ENCODE data around the gene SERPINB5.
A peak's percentile ranks its signal among the peaks of the same experiment; 100 is the strongest.

SERPINB5 gene

DNA sequence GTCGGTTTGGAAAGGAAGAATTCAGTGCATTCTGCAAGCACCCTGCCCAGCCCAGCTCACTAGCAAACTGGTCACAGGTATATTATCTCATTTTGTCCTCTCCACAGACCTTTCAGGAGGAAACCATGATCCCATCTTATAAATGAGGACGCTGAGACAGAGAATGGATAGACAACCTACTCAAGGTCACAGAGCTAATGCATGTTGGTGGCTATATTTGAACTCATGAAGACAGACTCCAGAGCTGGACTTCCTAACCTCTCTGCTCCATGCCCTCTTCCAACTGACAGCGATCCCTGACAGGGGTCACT lies 29.5 kb downstream of the SERPINB5 start:
- DNase-seq (ENCODE audit: low spot score), result no peak
- TF ChIP-seq, protein P1, sequence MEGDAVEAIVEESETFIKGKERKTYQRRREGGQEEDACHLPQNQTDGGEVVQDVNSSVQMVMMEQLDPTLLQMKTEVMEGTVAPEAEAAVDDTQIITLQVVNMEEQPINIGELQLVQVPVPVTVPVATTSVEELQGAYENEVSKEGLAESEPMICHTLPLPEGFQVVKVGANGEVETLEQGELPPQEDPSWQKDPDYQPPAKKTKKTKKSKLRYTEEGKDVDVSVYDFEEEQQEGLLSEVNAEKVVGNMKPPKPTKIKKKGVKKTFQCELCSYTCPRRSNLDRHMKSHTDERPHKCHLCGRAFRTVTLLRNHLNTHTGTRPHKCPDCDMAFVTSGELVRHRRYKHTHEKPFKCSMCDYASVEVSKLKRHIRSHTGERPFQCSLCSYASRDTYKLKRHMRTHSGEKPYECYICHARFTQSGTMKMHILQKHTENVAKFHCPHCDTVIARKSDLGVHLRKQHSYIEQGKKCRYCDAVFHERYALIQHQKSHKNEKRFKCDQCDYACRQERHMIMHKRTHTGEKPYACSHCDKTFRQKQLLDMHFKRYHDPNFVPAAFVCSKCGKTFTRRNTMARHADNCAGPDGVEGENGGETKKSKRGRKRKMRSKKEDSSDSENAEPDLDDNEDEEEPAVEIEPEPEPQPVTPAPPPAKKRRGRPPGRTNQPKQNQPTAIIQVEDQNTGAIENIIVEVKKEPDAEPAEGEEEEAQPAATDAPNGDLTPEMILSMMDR (IDR thresholded peaks at IDR 0.05; ENCODE audit: extremely low read depth, missing control alignments), result no peak

DNA sequence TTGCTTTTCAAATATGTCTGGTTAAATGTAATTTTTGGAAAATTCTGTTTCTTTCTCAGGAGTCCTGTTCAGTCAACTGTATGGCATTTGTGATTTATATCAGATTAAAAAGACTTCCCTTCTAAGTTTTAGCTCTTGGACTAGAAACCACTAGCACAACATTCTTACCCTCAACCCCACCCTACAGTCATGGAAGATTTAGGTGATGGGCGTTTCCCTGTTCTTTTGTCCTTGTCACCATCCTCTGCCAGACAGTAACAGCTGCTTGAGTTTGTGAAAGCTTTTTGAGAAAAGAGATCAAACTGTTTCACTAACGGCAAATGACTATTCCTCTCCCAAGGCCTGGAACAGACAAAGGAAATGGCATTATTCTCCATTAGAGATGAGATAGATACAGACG lies 31.8 kb downstream of the SERPINB5 start:
- DNase-seq (ENCODE audit: low spot score), result no peak
- TF ChIP-seq, protein P1 (IDR thresholded peaks at IDR 0.05; ENCODE audit: extremely low read depth, missing control alignments), result no peak

DNA sequence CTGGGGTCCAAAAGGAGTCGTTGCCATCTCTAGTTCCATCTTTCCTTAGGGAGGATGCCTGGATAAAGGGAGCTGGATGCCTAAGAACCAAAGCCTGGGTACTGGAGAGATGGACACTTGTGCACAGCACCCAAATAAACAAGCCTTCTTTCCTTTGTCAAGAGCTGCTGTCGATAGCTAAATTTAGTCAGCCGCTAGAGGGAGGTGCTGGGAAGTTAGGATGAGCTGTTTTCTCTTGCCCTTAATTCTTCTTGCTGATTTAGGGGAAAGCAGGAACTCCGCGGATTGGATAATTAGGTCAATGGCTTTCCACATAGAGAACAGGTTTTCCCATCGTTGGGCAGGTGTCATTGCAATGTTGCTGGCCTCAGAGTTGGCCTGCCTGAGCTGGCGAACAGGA lies 34.5 kb downstream of the SERPINB5 start:
- no peak for DNase-seq (ENCODE audit: low spot score)
- TF ChIP-seq, protein P1 (IDR thresholded peaks at IDR 0.05; ENCODE audit: extremely low read depth, missing control alignments), result peak; percentile 50

DNA sequence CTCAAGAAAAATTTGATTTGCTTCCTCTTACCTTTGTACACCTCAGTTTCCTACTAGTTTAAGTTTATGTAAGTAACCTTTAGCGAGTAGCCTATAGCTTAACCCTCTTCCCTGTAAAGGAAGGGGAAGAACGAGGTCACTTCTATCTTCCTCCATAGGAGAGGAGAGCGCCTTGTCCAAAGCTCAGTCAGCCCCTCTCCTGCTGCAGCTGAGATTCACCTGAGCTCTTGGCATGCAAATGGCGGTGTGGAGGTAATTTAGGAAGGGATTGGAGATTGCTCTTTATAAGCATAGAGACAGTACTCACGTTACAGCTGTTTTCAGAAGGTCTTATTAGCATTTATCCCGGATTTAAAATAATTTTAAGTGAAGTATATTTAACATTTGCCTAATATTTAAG lies 37.6 kb downstream of the SERPINB5 start:
- DNase-seq (ENCODE audit: low spot score), result no peak
- TF ChIP-seq, protein P1 (IDR thresholded peaks at IDR 0.05; ENCODE audit: extremely low read depth, missing control alignments), result no peak

DNA sequence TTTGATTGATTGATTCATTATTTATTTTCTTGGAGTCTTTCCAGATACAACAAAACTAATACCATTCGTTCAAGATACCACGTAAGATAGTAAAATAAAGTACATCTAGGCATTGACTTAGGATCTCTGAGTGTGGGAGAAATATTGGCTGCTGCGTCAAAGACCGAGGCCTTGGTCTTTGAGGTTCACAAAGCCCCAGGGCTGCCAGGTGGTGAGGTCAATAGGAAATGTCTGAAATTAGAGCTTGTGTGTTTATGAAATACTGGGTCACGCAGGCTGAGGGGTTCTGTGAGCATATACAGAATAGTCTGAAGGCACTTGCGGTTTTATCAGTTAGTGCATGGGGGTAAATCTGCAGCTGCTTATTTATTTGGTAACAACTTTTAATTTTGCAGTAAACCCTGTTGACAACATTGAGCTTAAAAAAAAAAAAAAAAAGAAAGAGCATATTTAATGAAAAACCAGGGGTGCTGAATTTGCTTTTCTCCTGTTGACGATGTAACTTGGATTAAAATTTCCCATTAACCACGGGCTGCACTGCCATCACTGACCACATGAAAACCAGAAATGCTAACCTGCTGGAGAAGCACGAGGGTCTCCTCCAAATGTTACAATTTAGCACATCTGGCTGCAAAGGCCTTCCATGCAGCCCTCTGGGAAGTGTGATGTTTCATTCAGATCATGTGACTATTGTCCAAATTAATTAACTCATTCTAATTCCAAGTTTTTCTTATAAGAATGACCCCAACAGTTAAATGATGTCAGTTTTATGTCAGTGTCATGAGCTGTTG lies 38.3 kb downstream of the SERPINB5 start:
- TF ChIP-seq, protein P1 (IDR thresholded peaks at IDR 0.05; ENCODE audit: extremely low read depth, missing control alignments), result no peak
- DNase-seq (ENCODE audit: low spot score), result no peak

DNA sequence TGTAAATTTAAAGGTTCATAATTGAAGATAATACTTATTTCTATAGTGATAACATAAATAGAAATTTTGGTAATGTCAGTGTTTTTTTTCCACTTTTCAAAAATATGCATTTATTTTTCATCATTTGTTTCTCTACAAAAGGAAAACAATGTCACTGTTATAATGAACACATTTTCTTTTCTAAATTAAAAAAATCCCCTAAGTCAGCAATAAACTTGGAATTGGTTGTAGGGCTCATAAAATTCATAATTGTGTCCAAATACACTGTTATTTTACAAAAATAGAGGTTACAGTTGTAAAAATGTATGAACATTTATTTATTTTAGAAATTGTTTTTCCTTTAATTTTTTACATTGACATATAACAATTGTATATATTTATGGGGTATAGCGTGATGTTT lies 39.0 kb downstream of the SERPINB5 start:
- TF ChIP-seq, protein P1 (IDR thresholded peaks at IDR 0.05; ENCODE audit: extremely low read depth, missing control alignments), result no peak
- DNase-seq (ENCODE audit: low spot score), result no peak

DNA sequence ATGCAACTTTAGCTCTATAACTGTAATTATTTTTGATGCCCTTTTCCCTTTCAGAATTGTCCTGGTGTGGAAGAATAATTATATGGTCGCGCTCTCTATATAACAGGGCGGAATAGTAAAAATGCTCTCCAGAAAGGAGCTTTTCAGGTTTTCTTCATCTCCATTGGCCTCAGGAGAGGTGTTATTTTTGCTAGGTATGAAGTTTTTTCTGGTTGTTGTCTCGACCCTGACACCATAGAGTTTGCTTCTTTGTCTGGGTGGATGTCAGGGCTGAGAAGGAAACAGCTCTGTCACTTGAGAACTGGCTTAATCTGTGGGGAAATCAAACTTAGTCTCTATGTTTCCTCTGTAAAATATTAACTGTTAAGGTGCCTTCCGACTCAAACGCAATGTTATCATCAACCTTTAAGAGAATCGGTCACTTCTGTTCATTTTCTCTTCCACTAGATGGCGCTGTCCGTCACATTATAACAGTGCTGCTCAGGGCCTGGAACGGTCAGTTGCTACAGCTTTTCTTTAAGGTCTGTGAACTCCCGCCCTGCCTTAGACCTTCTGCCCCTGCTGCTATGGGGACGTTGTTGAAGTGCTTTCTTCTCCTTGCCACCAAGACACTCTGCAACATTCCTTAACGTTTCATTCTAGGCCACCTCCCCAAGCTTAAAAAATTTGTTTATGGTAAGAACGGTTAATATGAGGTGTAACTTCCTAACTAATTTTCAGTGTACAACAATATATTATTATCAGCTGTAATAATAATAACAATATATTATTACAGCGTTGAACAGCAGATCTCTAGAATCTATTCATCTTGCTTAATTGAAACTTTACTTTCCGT lies 41.6 kb downstream of the SERPINB5 start:
- TF ChIP-seq, protein P1 (IDR thresholded peaks at IDR 0.05; ENCODE audit: extremely low read depth, missing control alignments), result peak; percentile 66
- DNase-seq (ENCODE audit: low spot score), result peak; percentile 55

Measured in GM20000 (cell line).